BJ (cell line): ENCODE results near the gene LRRC57. TPM values are rescaled to one million over a fixed set of nuclear protein-coding genes. Genes with fewer than 3 reads are reported as not detected.
A peak's percentile ranks its signal among the peaks of the same experiment; 100 is the strongest.

Experiments
- CTCF ChIA-PET: fragments of 350-600 bp; formaldehyde crosslinking; extraction: SDS; loops from one replicate; lab custom pipeline; 2021; ENCODE audit warnings: antibody characterized with exemption, inconsistent platforms; lab: Yijun Ruan, JAX
- POLR2A ChIA-PET: fragments of 300-600 bp; sonication (Branson Sonifier 250); formaldehyde crosslinking; extraction: SDS; loops from one replicate; lab custom pipeline; 2021; ENCODE audit warnings: antibody characterized with exemption; lab: Charles Lee
- DNase-seq: peaks from one replicate; pipeline ENCODE4 v3.0.0-alpha.2; 2011; ENCODE audit warnings: low read depth
- H3K27me3 ChIP-seq: 2 replicates; pipeline ENCODE4 v1.6.0; 2011; ENCODE audit warnings: low read length; ENCODE audit not compliant: control insufficient read depth, insufficient read depth
- H3K36me3 ChIP-seq: 2 replicates; pipeline ENCODE4 v1.5.1; 2011; ENCODE audit warnings: low read length; ENCODE audit not compliant: control insufficient read depth, insufficient read depth
- H3K4me3 ChIP-seq: 2 replicates; pipeline ENCODE4 v1.5.1; 2011; ENCODE audit warnings: low read depth, mild to moderate bottlenecking, control low read depth, low read length
- CTCF ChIP-seq: IDR thresholded peaks from 2 replicates; pipeline ENCODE4 v1.5.1; 2011; ENCODE audit warnings: low read depth, mild to moderate bottlenecking, control low read depth, inconsistent platforms, low read length, moderate library complexity; ENCODE audit not compliant: insufficient read depth
- polyA plus RNA-seq: library from polyadenylated mRNA; depleted of rRNA; stranded (reverse); fragments of >200 nt; gene quantifications from 2 replicates; pipeline ENCODE4 v1.2.3, GENCODE V29; 2011; rRNA removed

Gene LRRC57
- polyA plus RNA-seq, 1 experiment: 11.5 TPM

DNA sequence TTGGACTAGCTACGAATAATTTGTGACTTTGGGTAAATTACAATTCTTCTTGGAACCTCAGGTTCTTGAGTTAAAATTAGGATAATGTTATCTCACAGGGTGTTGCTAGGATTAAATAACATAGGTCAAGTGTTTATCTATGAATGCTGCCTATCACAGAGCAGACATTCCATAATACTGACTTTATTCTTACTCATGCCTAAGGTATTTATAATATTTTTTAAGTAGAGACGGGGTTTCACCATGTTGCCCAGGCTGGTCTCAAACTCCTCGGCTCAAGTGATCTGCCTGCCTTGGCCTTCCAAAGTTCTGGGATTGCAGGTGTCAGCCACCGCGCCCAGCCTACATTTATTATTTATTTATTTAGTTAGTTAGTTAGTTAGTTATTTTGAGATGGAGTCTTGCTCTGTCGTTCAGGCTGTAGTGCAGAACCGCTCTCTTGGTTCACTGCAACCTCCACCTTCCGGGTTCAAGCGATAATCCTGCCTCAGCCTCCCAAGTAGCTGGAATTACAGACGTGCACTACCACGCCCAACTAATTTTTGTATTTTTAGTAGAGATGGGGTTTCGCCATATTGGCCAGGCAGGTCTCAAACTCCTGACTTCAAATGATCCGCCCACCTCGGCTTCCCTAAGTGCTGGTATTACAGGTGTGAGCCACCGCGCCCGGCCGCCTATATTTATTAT, 56.9 kb downstream of the LRRC57 start:
- ChIA-PET POLR2A (no interaction called here), CTCF (interaction anchor here (1.5 kb wide), 1 partner anchor 20 kb away, joined by 3 read pairs; no protein-coding TSS in a partner anchor)
- DNase-seq: peak; percentile 38
- H3K4me3 ChIP-seq: peak overlapping the region; percentile 95
- no peaks in the 10 kb centered on the region for H3K27me3 ChIP-seq
- TF ChIP-seq CTCF: no peak
- no peaks in the 10 kb centered on the region for H3K36me3 ChIP-seq

- ChIA-PET POLR2A (interaction anchor here (0.6 to 0.7 kb wide), 2 partner anchors 91 to 320 kb away, joined by 3 read pairs; no protein-coding TSS in a partner anchor), CTCF (interaction anchor here (1.1 to 1.9 kb wide), 4 partner anchors 12 to 159 kb away, joined by 3 to 4 read pairs (median 3); no protein-coding TSS in a partner anchor)
These were observed 57.7 kb downstream of the LRRC57 start, which contains the start of gene ZNF106 for GRCh38 chr15:42490671-42491538. Gene ZNF106 (minus strand): TSS chr15:42491141. CDS start chr15:42472289, 18,852 bp downstream.

GRCh38 chr15:42490291-42490670, 58.3 kb downstream of the LRRC57 start:
- peaks cover 1% of the 10 kb centered on the region; the same call in 1 of the 2 replicates for H3K36me3 ChIP-seq
- POLR2A ChIA-PET: interaction anchor here (0.7 kb wide), 1 partner anchor 91 kb away, joined by 3 read pairs; no protein-coding TSS in a partner anchor
- H3K27me3 ChIP-seq: no peaks in the 10 kb centered on the region
- DNase-seq: no peak
- no peak for TF ChIP-seq CTCF
- H3K4me3 ChIP-seq: peak overlapping the region; percentile 95
- CTCF ChIA-PET: interaction anchor here (1.1 to 1.9 kb wide), 3 partner anchors 11 to 160 kb away, joined by 3 to 4 read pairs (median 3); no protein-coding TSS in a partner anchor

More at GRCh38 chr15:42490671-42491538, 57.7 kb downstream of the LRRC57 start, which contains the start of gene ZNF106:
- H3K36me3 ChIP-seq: no peaks in the 10 kb centered on the region
- peak within 1 kb of the TSS; percentile 95 for H3K4me3 ChIP-seq
- peak; percentile 19; the same call in 1 of the 2 replicates for TF ChIP-seq CTCF
- DNase-seq: peak; percentile 62
- no peaks in the 10 kb centered on the region for H3K27me3 ChIP-seq

Other genes with a start within 250 kb of the LRRC57 start
- gene CAPN3, start 189.3 kb downstream of the LRRC57 start, polyA plus RNA-seq: 5.3 and 6.6 TPM in 2 replicates
- gene ZNF106, start 57.7 kb downstream of the LRRC57 start, polyA plus RNA-seq: 15.4 and 24.1 TPM in 2 replicates
- 28.5 and 40.7 TPM in 2 replicates for gene SNAP23, start 53.2 kb downstream of the LRRC57 start, polyA plus RNA-seq
- 14.1 and 21.1 TPM in 2 replicates for gene HAUS2, start within 50 bp of the LRRC57 start, polyA plus RNA-seq
- 2.1 and 2.3 TPM in 2 replicates for gene STARD9, start 26.8 kb upstream of the LRRC57 start, polyA plus RNA-seq
- gene CDAN1, start 188.3 kb upstream of the LRRC57 start, polyA plus RNA-seq: 4.3 TPM in 2 replicates